Measurements from ENCODE around the gene BAHCC1. TPM values are rescaled to one million over a fixed set of nuclear protein-coding genes. Genes with fewer than 3 reads are reported as not detected.

The BAHCC1 gene
- total RNA-seq, 2 experiments from 2014 or later: 0.23 to 0.64 TPM

DNA sequence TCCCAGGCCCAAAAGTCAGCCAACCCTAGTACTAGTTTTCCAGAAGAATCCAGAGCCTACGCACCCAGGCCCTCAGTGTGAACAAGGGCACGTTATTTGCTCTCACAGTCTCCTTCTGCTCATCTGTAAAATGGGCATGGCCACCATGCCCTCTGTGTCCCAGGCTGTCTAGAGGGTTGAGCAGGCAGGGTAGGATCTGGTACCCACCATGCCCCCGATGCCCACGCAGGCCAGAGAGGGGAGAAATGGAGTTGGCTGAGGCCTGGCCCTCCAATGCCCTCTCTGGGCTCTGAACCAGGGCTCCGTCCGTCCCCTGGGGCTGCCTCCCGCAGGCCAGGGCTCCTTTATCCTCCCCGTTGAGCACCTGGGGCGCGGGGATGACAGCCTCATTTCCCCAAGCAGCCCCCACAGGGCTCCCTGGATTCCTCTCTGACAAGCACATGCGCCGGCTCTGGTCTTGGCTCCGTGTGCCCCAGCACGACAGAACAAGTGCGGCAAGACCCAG, 9.1 kb upstream of the BAHCC1 start:
- no peak for ATAC-seq

DNA sequence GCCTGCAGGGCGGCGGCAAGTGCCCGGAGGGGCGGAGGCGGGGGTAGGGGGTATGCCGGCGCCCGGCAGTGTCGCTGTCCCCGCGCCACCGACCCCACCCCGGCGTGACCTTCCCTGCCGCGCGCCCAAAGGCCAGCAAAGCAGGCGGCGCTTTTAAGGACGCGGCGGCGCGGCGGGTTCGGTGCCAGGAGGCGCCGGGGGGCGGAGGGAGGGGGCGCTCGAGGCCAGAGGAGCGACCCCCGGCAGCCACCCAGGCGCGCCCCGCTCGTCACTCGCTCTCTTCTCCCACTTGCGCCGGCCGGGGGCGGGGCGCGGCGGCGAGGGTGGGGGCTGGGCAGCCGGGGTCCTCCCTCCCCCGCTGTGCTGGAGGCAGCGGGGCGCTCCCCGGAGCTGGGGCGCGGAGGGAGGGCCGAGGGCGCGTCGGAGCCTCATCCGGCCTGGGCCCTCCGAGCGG, 8.6 kb upstream of the BAHCC1 start:
- Mint-ChIP-seq H3K9me3 (ENCODE audit: low read depth) (no peaks in the 10 kb centered on the region), H3K27me3 (peaks cover 54% of the 10 kb centered on the region), H3K4me3 (no peak overlapping the region), H3K27ac (no peak overlapping the region), H3K4me1 (no peaks in the 10 kb centered on the region), H3K36me3 (no peaks in the 10 kb centered on the region)
- no peak for DNase-seq
- ATAC-seq: peak; percentile 43
- CTCF ChIA-PET: interaction anchor here (1.0 kb wide), 1 partner anchor 10 kb away, joined by 3 read pairs; no protein-coding TSS in a partner anchor

More for the DNA sequence above, 9.1 kb upstream of the BAHCC1 start:
- H3K27ac Mint-ChIP-seq: no peak overlapping the region
- no peak overlapping the region for H3K4me3 Mint-ChIP-seq
- H3K9me3 Mint-ChIP-seq (ENCODE audit: low read depth): no peaks in the 10 kb centered on the region
- CTCF ChIA-PET: interaction anchor here (1.0 kb wide), 1 partner anchor 11 kb away, joined by 3 read pairs; no protein-coding TSS in a partner anchor
- peaks cover 49% of the 10 kb centered on the region for H3K27me3 Mint-ChIP-seq
- H3K36me3 Mint-ChIP-seq: no peaks in the 10 kb centered on the region
- no peaks in the 10 kb centered on the region for H3K4me1 Mint-ChIP-seq
- no peak for DNase-seq

DNA sequence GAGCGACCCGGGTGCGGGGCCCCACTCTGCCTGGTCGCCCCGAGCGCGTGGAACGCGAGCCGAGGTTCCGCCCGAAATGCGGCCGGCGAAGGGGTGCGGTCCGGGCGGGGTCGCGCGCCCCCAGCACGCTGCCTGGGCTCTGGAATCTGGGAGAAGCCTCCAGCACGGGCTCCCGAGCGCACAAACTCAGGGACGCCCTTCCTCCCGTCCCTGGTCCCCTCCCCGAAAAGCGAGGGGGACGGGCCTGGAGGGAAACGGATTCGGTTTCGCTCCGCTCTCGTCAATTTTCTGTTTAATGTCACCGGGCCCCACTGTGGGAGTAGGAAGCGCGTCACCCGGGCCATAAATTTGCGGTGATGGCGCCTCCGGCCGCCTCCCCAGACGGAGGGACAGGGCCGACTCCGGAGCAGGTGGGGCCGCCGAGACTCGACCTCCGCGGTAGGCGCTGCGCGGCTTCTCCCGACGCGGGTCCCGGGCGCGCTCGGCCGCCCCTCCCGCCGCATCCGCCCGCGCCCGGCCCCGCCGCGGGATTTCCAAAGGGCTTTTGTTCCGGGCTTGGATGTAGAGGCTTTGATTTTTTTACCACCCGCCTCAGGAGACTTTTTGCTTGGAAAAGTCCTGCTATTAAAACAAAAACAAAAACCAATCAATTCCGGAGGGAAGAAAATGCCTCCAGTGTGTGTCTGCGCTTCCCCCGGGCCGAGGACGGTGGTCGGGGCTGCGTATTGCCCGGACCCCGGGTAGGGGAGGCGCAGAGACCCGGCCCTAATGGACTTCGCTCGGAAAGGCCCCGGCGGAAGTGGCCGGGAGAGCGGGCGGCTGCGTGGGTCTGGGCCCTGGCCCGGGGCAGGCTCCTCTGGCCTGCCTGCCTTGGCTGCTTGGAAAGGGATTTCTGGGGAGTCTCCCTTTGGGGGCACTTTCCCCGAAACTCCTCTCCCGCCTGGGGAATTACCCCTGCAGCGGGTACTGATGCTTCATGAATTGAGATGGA, 7.9 kb upstream of the BAHCC1 start:
- peak; percentile 45 for DNase-seq
- CTCF ChIA-PET: interaction anchor here (1.0 kb wide), 1 partner anchor 9 kb away, joined by 3 read pairs; no protein-coding TSS in a partner anchor
- Mint-ChIP-seq H3K36me3 (no peaks in the 10 kb centered on the region), H3K27me3 (peaks cover 61% of the 10 kb centered on the region), H3K4me1 (no peaks in the 10 kb centered on the region), H3K4me3 (peak overlapping the region; percentile 54), H3K27ac (no peak overlapping the region), H3K9me3 (ENCODE audit: low read depth) (no peaks in the 10 kb centered on the region)
- peak; percentile 63 for ATAC-seq

DNA sequence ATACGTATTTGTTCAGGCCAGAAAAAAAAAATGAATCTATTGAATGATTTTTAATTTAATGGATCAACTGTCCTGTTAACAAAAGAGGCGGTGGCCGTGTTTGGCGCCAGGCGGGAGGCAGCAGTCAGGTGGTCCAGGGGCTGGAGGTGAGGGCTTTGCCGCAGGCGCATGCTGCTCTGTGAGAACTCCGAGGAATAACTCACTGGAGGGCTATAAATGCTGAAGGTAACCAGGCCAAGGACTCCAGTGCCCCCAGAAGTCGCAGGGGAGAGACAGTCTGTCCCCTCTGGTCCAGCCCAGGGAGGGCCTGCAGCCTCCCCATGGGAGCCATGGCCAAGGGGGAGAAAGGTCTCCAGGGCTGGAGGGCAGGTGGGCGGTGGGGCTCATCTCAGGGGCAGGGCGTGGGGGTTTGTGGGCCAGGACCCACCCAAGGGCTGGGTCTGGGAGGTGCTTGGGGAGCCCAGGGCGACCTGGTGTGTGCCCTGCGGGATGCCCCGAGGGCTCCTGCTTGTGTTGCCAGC, 7.1 kb upstream of the BAHCC1 start:
- DNase-seq: no peak
- Mint-ChIP-seq H3K9me3 (ENCODE audit: low read depth) (no peaks in the 10 kb centered on the region), H3K4me3 (no peak overlapping the region), H3K27ac (no peak overlapping the region), H3K27me3 (peaks cover 66% of the 10 kb centered on the region), H3K4me1 (no peaks in the 10 kb centered on the region), H3K36me3 (no peaks in the 10 kb centered on the region)
- CTCF ChIA-PET: no interaction called here
- no peak for ATAC-seq

DNA sequence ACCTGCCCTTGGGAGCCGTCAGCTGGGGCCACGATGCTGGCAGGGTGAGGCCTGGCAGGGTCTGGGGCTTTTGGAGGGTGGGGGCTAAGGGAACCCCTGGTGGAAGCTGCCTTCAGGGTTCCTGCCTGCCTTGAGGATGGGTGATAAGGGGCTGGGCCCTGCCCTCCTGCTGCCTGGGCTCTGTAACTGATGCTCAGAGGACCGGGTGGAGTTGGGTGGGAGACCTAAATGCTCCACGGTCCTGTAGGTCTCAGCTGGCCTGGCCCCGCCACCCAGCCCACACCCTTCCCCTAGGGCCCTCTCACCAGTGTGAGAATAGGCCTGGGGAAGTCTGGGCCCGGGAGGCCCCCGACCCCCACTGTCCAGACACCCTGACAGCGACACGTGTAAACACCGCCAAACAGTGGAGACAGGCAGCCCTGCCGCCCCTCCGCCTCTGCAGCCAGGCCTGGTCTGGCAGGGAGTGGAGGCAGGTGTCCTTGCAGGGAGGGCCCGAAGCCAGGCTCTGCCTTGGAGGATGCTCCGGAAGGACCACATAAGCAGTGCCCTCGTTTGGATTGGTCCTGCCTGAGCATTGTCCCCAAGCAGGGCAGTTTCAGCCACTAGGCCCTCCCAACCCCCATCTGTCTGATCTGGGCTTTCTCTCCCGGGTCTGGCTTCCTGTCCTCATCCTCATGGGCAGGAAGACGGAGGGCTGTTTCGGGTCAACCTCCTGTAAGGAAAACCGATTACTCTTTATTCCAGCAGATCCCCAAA, 6.5 kb upstream of the BAHCC1 start:
- H3K36me3 Mint-ChIP-seq: no peaks in the 10 kb centered on the region
- H3K27me3 Mint-ChIP-seq: peaks cover 67% of the 10 kb centered on the region
- no peaks in the 10 kb centered on the region for H3K4me1 Mint-ChIP-seq
- CTCF ChIA-PET: no interaction called here
- H3K27ac Mint-ChIP-seq: no peak overlapping the region
- no peak for DNase-seq
- no peak overlapping the region for H3K4me3 Mint-ChIP-seq
- H3K9me3 Mint-ChIP-seq (ENCODE audit: low read depth): no peaks in the 10 kb centered on the region
- no peak for ATAC-seq

DNA sequence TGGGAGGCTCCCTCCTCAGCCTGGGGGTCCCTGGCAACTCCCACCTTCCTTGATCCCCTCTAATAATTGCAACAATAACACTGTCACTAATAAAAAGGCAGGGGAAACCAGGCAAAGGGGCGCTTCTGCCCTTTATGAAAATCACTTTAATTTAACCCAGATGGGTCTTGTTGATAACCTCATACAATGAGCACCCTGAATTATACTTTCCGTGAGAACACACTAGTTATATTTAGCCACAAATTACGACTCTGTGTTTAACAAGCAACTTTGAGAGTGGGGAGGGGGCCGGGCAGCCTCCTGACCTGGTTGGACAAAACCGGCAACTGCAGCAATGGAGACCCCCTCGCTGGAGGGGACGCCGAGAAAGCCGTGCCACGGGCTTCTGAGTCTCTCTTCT, 5.7 kb upstream of the BAHCC1 start:
- peaks cover 7% of the 10 kb centered on the region for H3K4me1 Mint-ChIP-seq
- H3K36me3 Mint-ChIP-seq: peaks cover 6% of the 10 kb centered on the region
- no peak for DNase-seq
- no peaks in the 10 kb centered on the region for H3K9me3 Mint-ChIP-seq (ENCODE audit: low read depth)
- no peak overlapping the region for H3K27ac Mint-ChIP-seq
- CTCF ChIA-PET: no interaction called here
- H3K4me3 Mint-ChIP-seq: no peak overlapping the region
- peaks cover 75% of the 10 kb centered on the region for H3K27me3 Mint-ChIP-seq
- no peak for ATAC-seq

DNA sequence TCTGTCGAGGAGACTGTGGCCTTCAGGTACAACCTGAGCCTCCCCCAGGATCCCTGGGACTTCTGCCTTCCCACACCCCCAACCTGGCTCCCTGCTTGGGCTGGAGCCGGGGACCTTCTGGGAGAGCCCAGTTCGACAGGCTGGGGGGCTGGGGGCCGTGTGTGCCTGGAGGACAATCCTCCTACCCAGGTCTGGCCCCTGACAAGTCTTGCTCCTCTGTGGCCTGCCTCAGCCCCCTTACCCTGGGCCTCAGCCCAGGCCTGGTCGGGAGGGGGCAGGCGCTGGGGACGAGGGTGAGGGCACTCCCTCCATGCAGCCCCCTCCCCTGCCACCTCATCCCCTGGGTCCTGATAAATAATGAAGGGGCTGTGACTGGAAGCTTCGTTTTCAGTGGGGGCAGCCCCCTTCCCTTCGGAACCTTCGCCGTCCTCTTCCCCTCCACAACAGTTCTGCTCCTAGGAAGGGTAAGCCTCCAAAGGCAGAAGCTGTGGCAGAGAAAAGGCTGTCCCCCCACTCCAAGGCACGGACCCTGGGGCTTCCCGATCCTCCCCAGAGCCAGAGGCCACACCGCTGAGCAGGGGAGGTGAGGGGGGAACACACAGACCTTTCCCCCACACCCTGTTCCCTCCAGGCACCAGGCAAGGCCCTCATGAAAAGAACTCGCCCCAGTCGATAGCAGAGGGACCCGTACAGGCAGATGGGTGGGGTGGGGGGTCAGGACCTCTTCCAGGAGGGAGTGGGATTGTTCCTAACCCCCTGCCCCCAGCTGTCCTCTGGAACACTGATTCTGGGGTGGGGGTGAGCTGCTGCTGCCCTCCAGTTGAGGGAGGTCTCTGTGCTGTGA, 5.0 kb upstream of the BAHCC1 start:
- DNase-seq (no peak), ATAC-seq (no peak)
- H3K4me1 Mint-ChIP-seq: peaks cover 12% of the 10 kb centered on the region
- no peak overlapping the region for H3K4me3 Mint-ChIP-seq
- H3K9me3 Mint-ChIP-seq (ENCODE audit: low read depth): no peaks in the 10 kb centered on the region
- peaks cover 7% of the 10 kb centered on the region for H3K36me3 Mint-ChIP-seq
- peaks cover 75% of the 10 kb centered on the region for H3K27me3 Mint-ChIP-seq
- CTCF ChIA-PET: no interaction called here
- H3K27ac Mint-ChIP-seq: no peak overlapping the region

DNA sequence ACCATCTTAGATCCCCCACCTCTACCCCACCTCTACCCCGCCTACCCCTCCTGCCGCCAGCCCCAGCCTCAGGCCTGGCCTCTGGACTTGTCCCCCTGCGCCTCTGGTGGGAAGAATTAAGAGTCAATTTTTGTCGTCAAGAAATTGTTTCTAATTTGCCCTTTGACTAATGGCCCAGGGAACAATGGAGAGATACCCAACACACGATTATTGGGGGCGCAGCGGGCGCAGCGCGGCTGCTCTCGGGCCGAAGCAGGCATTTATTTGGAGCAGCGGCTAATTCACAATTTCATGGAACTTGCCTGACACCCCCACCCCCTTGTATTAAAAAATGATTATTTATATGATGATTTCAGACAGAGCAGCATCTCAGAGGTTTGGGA, 4.4 kb upstream of the BAHCC1 start:
- ATAC-seq: no peak
- peaks cover 9% of the 10 kb centered on the region for H3K36me3 Mint-ChIP-seq
- peaks cover 13% of the 10 kb centered on the region for H3K4me1 Mint-ChIP-seq
- H3K27me3 Mint-ChIP-seq: peaks cover 74% of the 10 kb centered on the region
- H3K4me3 Mint-ChIP-seq: no peak overlapping the region
- no peaks in the 10 kb centered on the region for H3K9me3 Mint-ChIP-seq (ENCODE audit: low read depth)
- no peak for DNase-seq
- CTCF ChIA-PET: no interaction called here
- H3K27ac Mint-ChIP-seq: no peak overlapping the region

DNA sequence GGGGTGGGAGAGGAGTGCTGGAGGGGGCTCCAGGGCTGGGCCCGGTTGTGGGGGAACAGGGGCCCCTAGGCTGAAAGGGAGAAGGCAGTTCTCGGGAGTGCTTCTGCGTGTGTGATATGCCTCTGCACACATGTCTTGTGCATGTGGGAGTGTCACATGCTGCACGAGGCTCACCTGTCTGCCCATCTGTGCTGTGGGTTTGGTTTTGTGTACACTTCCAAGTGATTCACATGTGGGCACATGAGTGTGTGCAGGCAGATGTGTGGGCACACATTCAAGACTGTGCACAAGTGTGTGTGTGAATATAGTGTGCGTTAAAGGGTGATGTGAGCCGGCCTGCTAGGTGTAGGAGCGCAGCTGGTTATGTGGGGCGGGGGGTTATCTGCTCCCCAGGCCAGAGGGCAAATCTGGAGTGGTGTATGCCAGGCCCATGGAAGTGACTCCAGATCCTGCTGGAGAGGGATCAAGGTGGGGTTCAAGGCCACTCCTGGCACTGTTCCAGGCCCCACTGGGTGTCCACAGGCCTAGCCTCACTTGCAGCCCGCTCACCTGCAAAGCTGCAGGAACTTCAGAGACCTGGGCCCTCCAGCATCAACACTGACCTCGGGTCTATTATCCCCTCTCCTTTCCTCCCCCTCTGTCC, 3.8 kb upstream of the BAHCC1 start:
- Mint-ChIP-seq H3K9me3 (ENCODE audit: low read depth) (no peaks in the 10 kb centered on the region), H3K36me3 (peaks cover 9% of the 10 kb centered on the region), H3K4me3 (no peak overlapping the region), H3K27me3 (peaks cover 69% of the 10 kb centered on the region), H3K27ac (no peak overlapping the region), H3K4me1 (peaks cover 13% of the 10 kb centered on the region)
- ATAC-seq (no peak), DNase-seq (no peak)
- CTCF ChIA-PET: interaction anchor here (0.8 to 1.7 kb wide), 2 partner anchors 93 to 99 kb away, joined by 3 to 4 read pairs; no protein-coding TSS in a partner anchor

DNA sequence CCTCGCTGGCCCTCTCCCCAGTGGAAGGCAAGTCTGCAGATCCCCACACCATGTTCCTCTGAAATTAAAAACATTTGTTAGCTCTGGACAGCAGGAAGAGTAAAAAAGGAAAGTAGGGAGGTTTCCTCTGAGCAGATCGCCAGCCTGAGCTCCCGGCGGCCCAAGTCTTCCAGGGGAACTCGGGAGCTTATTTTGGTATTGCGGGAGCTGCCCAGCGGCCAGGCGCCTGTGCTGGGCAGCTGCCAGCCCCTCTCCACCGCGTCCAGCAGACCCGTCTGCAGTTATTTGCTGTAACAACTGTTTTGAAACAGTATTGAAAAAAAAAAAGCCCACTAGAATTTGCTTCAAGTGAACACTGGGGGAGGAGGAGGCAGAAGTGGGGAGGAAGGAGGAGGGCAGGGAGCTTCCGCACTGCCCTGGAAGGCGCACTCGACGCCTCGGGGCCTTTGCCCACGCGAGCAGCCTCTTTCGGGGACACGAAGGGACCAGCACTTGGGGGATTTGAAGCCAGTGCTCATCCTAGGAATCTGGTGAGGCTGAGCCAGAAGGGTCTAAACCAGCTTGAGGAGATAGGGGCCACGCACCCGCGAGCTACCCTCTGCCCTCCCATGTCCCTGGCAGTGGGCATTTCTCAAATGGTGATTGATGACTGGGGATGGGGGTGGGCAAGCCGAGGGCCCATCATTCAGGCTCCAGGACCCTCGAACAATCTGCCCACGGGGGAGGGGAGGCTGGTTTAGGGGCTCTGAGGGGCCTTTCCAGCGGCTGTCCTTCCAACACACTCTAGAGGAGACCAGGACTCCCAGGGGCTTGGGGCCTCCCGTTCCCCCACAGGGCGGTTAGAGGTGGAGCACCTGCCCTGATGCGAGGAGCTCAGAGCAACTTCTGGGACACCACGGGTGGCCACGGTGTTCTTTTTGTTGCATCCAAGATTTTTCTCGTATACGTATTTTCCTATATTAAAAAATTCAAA, 3.0 kb upstream of the BAHCC1 start:
- Mint-ChIP-seq H3K27me3 (peaks cover 69% of the 10 kb centered on the region), H3K36me3 (peaks cover 9% of the 10 kb centered on the region)
- CTCF ChIA-PET: interaction anchor here (0.8 to 1.7 kb wide), 2 partner anchors 93 to 100 kb away, joined by 3 to 4 read pairs; no protein-coding TSS in a partner anchor

DNA sequence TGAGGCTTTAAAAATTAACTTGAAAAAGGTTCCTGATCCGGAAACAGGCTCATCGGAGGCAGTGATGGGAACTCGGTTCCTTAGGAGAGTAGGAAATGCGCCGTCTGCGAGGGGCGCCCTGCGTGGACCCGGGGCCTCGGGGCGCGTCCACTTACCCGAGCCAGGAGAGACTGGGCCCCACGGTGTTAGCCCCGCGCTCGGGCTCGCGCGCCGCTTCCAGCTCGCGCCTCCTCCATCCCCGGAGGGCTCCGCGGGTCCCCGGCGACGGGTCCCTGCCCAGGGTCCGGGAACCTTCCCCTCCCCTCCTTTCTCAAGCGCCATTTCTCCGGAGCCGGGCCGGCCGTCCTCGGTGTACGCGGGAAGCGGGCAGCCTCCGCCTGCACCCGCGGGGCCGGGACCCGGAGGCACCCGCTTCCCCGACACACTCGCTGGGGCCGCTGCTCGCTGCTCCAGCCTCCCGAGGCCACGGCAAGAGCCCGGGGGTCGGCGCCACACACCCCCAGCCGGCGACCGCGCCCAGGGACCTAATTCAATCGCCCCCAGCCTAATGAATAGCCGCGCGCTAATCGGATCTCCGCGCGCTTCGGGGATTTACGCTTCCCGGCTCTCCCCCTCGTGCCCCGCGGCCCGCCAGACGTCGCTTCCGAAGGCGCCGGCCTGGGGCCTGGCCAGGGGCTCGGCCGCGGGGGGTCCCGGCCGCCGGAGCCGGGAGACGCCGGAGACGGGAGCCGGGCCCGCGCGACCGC, 2.2 kb upstream of the BAHCC1 start:
- peaks cover 69% of the 10 kb centered on the region for H3K27me3 Mint-ChIP-seq
- H3K4me1 Mint-ChIP-seq: peaks cover 18% of the 10 kb centered on the region
- no peak overlapping the region for H3K27ac Mint-ChIP-seq
- no peak overlapping the region for H3K4me3 Mint-ChIP-seq
- ATAC-seq (no peak), DNase-seq (no peak)
- CTCF ChIA-PET: interaction anchor here (1.7 kb wide), 1 partner anchor 92 kb away, joined by 4 read pairs; no protein-coding TSS in a partner anchor
- peaks cover 9% of the 10 kb centered on the region for H3K36me3 Mint-ChIP-seq
- H3K9me3 Mint-ChIP-seq (ENCODE audit: low read depth): no peaks in the 10 kb centered on the region

More for the DNA sequence above, 3.0 kb upstream of the BAHCC1 start:
- Mint-ChIP-seq H3K4me3 (no peak overlapping the region), H3K27ac (no peak overlapping the region), H3K4me1 (peaks cover 15% of the 10 kb centered on the region), H3K9me3 (ENCODE audit: low read depth) (no peaks in the 10 kb centered on the region)
- no peak for ATAC-seq
- DNase-seq: no peak
